ENCODE data around the gene ITFG1. TPM values are rescaled to one million over a fixed set of nuclear protein-coding genes. Genes with fewer than 3 reads are reported as not detected.

ITFG1 gene
- total and polyA plus RNA-seq, 2 of the 13 experiments (the other 11 are each of a cell fraction or from before 2014, with no cell fraction given), result 74.5 to 150 TPM

GRCh38 chr16:47467501-47467900 is 6.6 kb upstream of the ITFG1 start:
- no peak for TF ChIP-seq SOX5 (CRISPR knock-in tag; IDR thresholded peaks at IDR 0.05; ENCODE audit: borderline replicate concordance)
- no peak for TF ChIP-seq CHCHD3 (CRISPR knock-in tag; IDR thresholded peaks at IDR 0.05)
- TF ChIP-seq PAXIP1 (CRISPR knock-in tag; conservative IDR thresholded peaks at IDR 0.05), result no peak
- no peak for TF ChIP-seq ZBTB7B (CRISPR knock-in tag; IDR thresholded peaks at IDR 0.05)
- TF ChIP-seq EP300 (IDR thresholded peaks at IDR 0.05; ENCODE audit: low read depth in 2 of 2, low read length in 2 of 2), result no peak
- TF ChIP-seq EP300 (CRISPR knock-in tag; IDR thresholded peaks at IDR 0.05; ENCODE audit: borderline replicate concordance), result no peak
- no peak for TF ChIP-seq HMG20A (CRISPR knock-in tag; IDR thresholded peaks at IDR 0.05; ENCODE audit: borderline replicate concordance)
- no peak for TF ChIP-seq RFXANK (CRISPR knock-in tag; IDR thresholded peaks at IDR 0.05)
- TF ChIP-seq ZNF740 (CRISPR knock-in tag; IDR thresholded peaks at IDR 0.05), result no peak
- TF ChIP-seq ZBTB38 (CRISPR knock-in tag; IDR thresholded peaks at IDR 0.05), result no peak
- no peak for TF ChIP-seq THAP8 (CRISPR knock-in tag; IDR thresholded peaks at IDR 0.05; ENCODE audit: borderline replicate concordance)
- TF ChIP-seq ZNF660 (CRISPR knock-in tag; IDR thresholded peaks at IDR 0.05; ENCODE audit: borderline replicate concordance, low read depth), result no peak
- 99% methylated on average over 2 of the region's 2 CpGs for WGBS (ENCODE audit: low lambda C conversion rate)
- DNase-seq (ENCODE audit: low spot score), result no peak
- ChIA-PET POLR2A (interaction anchor here (0.8 kb wide), 1 partner anchor 14 kb away, joined by 3 read pairs; no protein-coding TSS in a partner anchor), CTCF (ENCODE audit: low intra/inter-chr PET ratio, low total read pairs) (no interaction called here)
- Histone ChIP-seq H3K4me3 (replicated peaks in 1 of 3; ENCODE audit: insufficient read depth in 1 of 3, low read depth in 2 of 3, low read length in 3 of 3) (no peak overlapping the region), H4K20me1 (ENCODE audit: insufficient read depth, low read length) (no peaks in the 10 kb centered on the region), H3K4me1 (ENCODE audit: insufficient read depth, low read length) (peaks cover 66% of the 10 kb centered on the region), H3K27ac (ENCODE audit: extremely low read length, insufficient read depth, low read length) (no peak overlapping the region), H3K79me2 (ENCODE audit: insufficient read depth, low read length) (peaks cover 50% of the 10 kb centered on the region), H3K27me3 (ENCODE audit: control insufficient read depth in 1 of 2, insufficient read depth in 2 of 2, low read length in 2 of 2) (no peaks in the 10 kb centered on the region), H2AFZ (ENCODE audit: low read length) (no peak overlapping the region), H3K9ac (ENCODE audit: insufficient read depth, low read depth, low read length) (no peak overlapping the region), H3K4me2 (ENCODE audit: low read depth, low read length) (no peak overlapping the region), H3K36me3 (replicated peaks in 1 of 2; ENCODE audit: control insufficient read depth in 1 of 2, insufficient read depth in 2 of 2, low read length in 2 of 2) (peaks cover 1 to 8% of the 10 kb centered on the region in 2 experiments; a peak in 3 of 5 replicates), H3K9me3 (ENCODE audit: low read length) (no peaks in the 10 kb centered on the region)
- intact Hi-C loops (cut with micrococcal nuclease; ENCODE audit: unreplicated experiment), result no loop called here
- no TSS peak for BruUV-seq (replicated peaks)
- FAIRE-seq, result no peak
- in situ Hi-C loops (cut with HindIII; ENCODE audit: extremely low pct_ligation_motif_present, low pct_unique_long_range_greater_than_20kb), result no loop called here
- no peak for ATAC-seq

Measured in HepG2 (cell line).